ENCODE measurements around the gene TAOK2. TPM values are rescaled to one million over a fixed set of nuclear protein-coding genes. Genes with fewer than 3 reads are reported as not detected.

The TAOK2 gene
- total and polyA plus RNA-seq, 2 of the 13 experiments (the other 11 are each of a cell fraction or from before 2014, with no cell fraction given) = 17.4 to 43.2 TPM

GRCh38 chr16:30005341-30006094, 31.9 kb downstream of the TAOK2 start (continued):
- peak; percentile 82 for TF ChIP-seq PATZ1 (CRISPR knock-in tag; IDR thresholded peaks at IDR 0.05)
- no peak for TF ChIP-seq SP2 (CRISPR knock-in tag; IDR thresholded peaks at IDR 0.05)
- no peak for TF ChIP-seq ZNF572 (CRISPR knock-in tag; IDR thresholded peaks at IDR 0.05)
- TF ChIP-seq ZBTB37 (CRISPR knock-in tag; IDR thresholded peaks at IDR 0.05) = 0 out of 2 replicates have a peak, but pooled peaks have one; percentile 46
- TF ChIP-seq RAD21 (CRISPR knock-in tag; IDR thresholded peaks at IDR 0.05) = peak; percentile 75
- TF ChIP-seq ZNF143 (CRISPR knock-in tag; IDR thresholded peaks at IDR 0.05) = no peak
- no peak for TF ChIP-seq ZBTB26 (CRISPR knock-in tag; IDR thresholded peaks at IDR 0.05; ENCODE audit: borderline replicate concordance)
- TF ChIP-seq ZFP41 (CRISPR knock-in tag; IDR thresholded peaks at IDR 0.05; ENCODE audit: borderline replicate concordance) = no peak
- 0 out of 2 replicates have a peak, but pooled peaks have one; percentile 40 for TF ChIP-seq ZSCAN12 (CRISPR knock-in tag; IDR thresholded peaks at IDR 0.05)
- 0 out of 2 replicates have a peak, but pooled peaks have one; percentile 57 for TF ChIP-seq KLF12 (CRISPR knock-in tag; IDR thresholded peaks at IDR 0.05; ENCODE audit: borderline replicate concordance)
- 0 out of 2 replicates have a peak, but pooled peaks have one; percentile 14 for TF ChIP-seq ETV5 (CRISPR knock-in tag; IDR thresholded peaks at IDR 0.05; ENCODE audit: borderline replicate concordance)
- no peak for TF ChIP-seq ZNF230 (CRISPR knock-in tag; IDR thresholded peaks at IDR 0.05)
- no peak for TF ChIP-seq SMARCC2 (IDR thresholded peaks at IDR 0.05)
- no peak for TF ChIP-seq ZNF460 (CRISPR knock-in tag; IDR thresholded peaks at IDR 0.05; ENCODE audit: borderline replicate concordance)
- TF ChIP-seq NCOA5 (CRISPR knock-in tag; IDR thresholded peaks at IDR 0.05) = no peak
- TF ChIP-seq SUZ12 (IDR thresholded peaks at IDR 0.05; ENCODE audit: low read depth, low read length) = no peak
- TF ChIP-seq NRL (CRISPR knock-in tag; IDR thresholded peaks at IDR 0.05; ENCODE audit: borderline replicate concordance) = 0 out of 2 replicates have a peak, but pooled peaks have one; percentile 30
- no peak for TF ChIP-seq SRSF9 (IDR thresholded peaks at IDR 0.05; ENCODE audit: borderline replicate concordance, insufficient read depth, low read depth, low read length, poor library complexity, severe bottlenecking)
- TF ChIP-seq ZNF546 (CRISPR knock-in tag; conservative IDR thresholded peaks at IDR 0.05) = no peak
- TF ChIP-seq ZNF510 (CRISPR knock-in tag; IDR thresholded peaks at IDR 0.05; ENCODE audit: low read depth) = no peak
- TF ChIP-seq TIGD3 (CRISPR knock-in tag; IDR thresholded peaks at IDR 0.05; ENCODE audit: borderline replicate concordance) = no peak
- TF ChIP-seq SAP130 (CRISPR knock-in tag; IDR thresholded peaks at IDR 0.05; ENCODE audit: low read depth) = 0 out of 2 replicates have a peak, but pooled peaks have one; percentile 17

Data from HepG2 (cell line).